GM12878 (cell line): Measurements from ENCODE around the gene PIK3R5. TPM values are rescaled to one million over a fixed set of nuclear protein-coding genes. Genes with fewer than 3 reads are reported as not detected.

Experiments
- ATAC-seq: fragments of 200-7000 bp; cut with Tn5 transposase; 3 replicates; pipeline ENCODE4 v1.9.1; 2020; ENCODE audit warnings: mild to moderate bottlenecking, moderate library complexity
- BruUV-seq: library from RNA; stranded (reverse); fragments of 400-500 nt; replicated peaks from 2 replicates; lab custom pipeline; 2021; lab: Mats Ljungman, UMichigan
- CTCF ChIA-PET: fragments of 300-600 bp; sonication (Branson Sonifier 250); formaldehyde crosslinking; extraction: SDS; loops from one replicate; lab custom pipeline; 2021; ENCODE audit warnings: inconsistent platforms; lab: Yijun Ruan, JAX
- POLR2A ChIA-PET: fragments of 350-600 bp; formaldehyde crosslinking; extraction: SDS; loops from one replicate; lab custom pipeline; 2021; ENCODE audit warnings: inconsistent platforms; lab: Charles Lee
- RAD21 ChIA-PET: fragments of 300-600 bp; sonication (Branson Sonifier 250); formaldehyde crosslinking; loops from one replicate; lab custom pipeline; 2023; ENCODE audit warnings: antibody characterized with exemption; ENCODE audit not compliant: unreplicated experiment; lab: Charles Lee
- SMC1A ChIA-PET: fragments of 300-600 bp; sonication (Branson Sonifier 250); formaldehyde crosslinking; loops from one replicate; lab custom pipeline; 2023; ENCODE audit not compliant: unreplicated experiment, uncharacterized antibody; lab: Charles Lee
- DNase-seq: peaks from one replicate; pipeline ENCODE4 v3.0.0-alpha.2; 2011; ENCODE audit warnings: low read depth, low spot score
- FAIRE-seq: peaks from 3 replicates; lab custom pipeline; 2011; peaks lifted over from hg19 to GRCh38; lab: Jason Lieb, UNC
- H2AFZ ChIP-seq: 2 replicates; pipeline ENCODE4 v1.6.0; 2011; ENCODE audit warnings: low read depth, low read length, control low read depth; ENCODE audit not compliant: control insufficient read depth
- H3K27ac ChIP-seq: 2 replicates; pipeline ENCODE4 v1.5.1; 2011; ENCODE audit warnings: control low read depth; ENCODE audit not compliant: control insufficient read depth, insufficient read depth
- H3K27me3 ChIP-seq, 2 experiments: replicated peaks in 1 of 2; 2 replicates each; pipeline versions ENCODE4 v1.6.0 to v1.6.1; 2011; ENCODE audit warnings: low read length in 1 of 2; ENCODE audit not compliant: control insufficient read depth in 2 of 2, insufficient read depth in 2 of 2
- H3K36me3 ChIP-seq, 2 experiments: 2 replicates each; pipeline ENCODE4 v1.5.1; 2011; ENCODE audit warnings: low read length in 1 of 2; ENCODE audit not compliant: control insufficient read depth in 2 of 2, insufficient read depth in 2 of 2
- H3K4me1 ChIP-seq: 2 replicates; pipeline ENCODE4 v1.6.1; 2011; ENCODE audit warnings: mild to moderate bottlenecking, low read length, moderate library complexity, mixed read lengths; ENCODE audit not compliant: control insufficient read depth, insufficient read depth
- H3K4me2 ChIP-seq: 2 replicates; pipeline ENCODE4 v1.6.0; 2011; ENCODE audit warnings: control low read depth; ENCODE audit not compliant: control insufficient read depth, insufficient read depth
- H3K4me3 ChIP-seq: fragments of 200-600 bp; sonication (generic); 2 replicates; pipeline ENCODE4 v1.5.1; 2016
- H3K79me2 ChIP-seq: 2 replicates; pipeline ENCODE4 v1.6.0; 2011; ENCODE audit warnings: low read length; ENCODE audit not compliant: control insufficient read depth, insufficient read depth
- H3K9ac ChIP-seq: 2 replicates; pipeline ENCODE4 v1.8.0; 2011; ENCODE audit warnings: low read length, control low read depth, mixed read lengths; ENCODE audit not compliant: control insufficient read depth, insufficient read depth
- H3K9me3 ChIP-seq: replicated peaks from 3 replicates; pipeline ENCODE4 v1.5.1; 2011; ENCODE audit warnings: mild to moderate bottlenecking, low read length; ENCODE audit not compliant: control insufficient read depth, insufficient read depth
- H4K20me1 ChIP-seq: 2 replicates; pipeline ENCODE4 v1.6.0; 2011; ENCODE audit not compliant: control insufficient read depth, insufficient read depth
- CEBPB ChIP-seq, 2 experiments: fragments of 150-350 bp in 1 of 2; IDR thresholded peaks; 2 replicates each; pipeline ENCODE4 v1.6.1; 2012 to 2014; ENCODE audit warnings: low read depth in 2 of 2, low read length in 2 of 2, borderline replicate concordance in 1 of 2, inconsistent platforms in 1 of 2
- MLLT1 ChIP-seq: fragments of 450-650 bp; IDR thresholded peaks from 2 replicates; pipeline ENCODE4 v1.6.1; 2016; ENCODE audit warnings: mild to moderate bottlenecking
- MTA2 ChIP-seq: fragments of 450-650 bp; IDR thresholded peaks from 2 replicates; pipeline ENCODE4 v1.6.1; 2016; ENCODE audit warnings: low read depth, mild to moderate bottlenecking, moderate library complexity
- POLR2A ChIP-seq: IDR thresholded peaks from 2 replicates; pipeline ENCODE4 v1.6.1; 2011; ENCODE audit warnings: low read depth, mild to moderate bottlenecking, low read length
- POLR2AphosphoS5 ChIP-seq: IDR thresholded peaks from 2 replicates; pipeline ENCODE4 v1.6.1; 2011; ENCODE audit warnings: mild to moderate bottlenecking, low read length, inconsistent platforms
- SPI1 ChIP-seq: IDR thresholded peaks from 2 replicates; pipeline ENCODE4 v1.6.1; 2011; ENCODE audit warnings: low read depth, mild to moderate bottlenecking, low read length, moderate library complexity, borderline replicate concordance; ENCODE audit not compliant: insufficient read depth
- WRNIP1 ChIP-seq: IDR thresholded peaks from 2 replicates; pipeline ENCODE4 v1.6.1; 2011; ENCODE audit warnings: low read depth, low read length, improper control_type of control experiment, borderline replicate concordance
- WGBS: methylation state at CpG from one replicate; pipeline ENCODE4 v1.1.6; 2016; ENCODE audit warnings: low lambda C conversion rate; ENCODE audit not compliant: insufficient replicate concordance, insufficient coverage; ENCODE audit errors: missing lambda C conversion rate; 5-methylcytosine and 5-hydroxymethylcytosine counted together
- in situ Hi-C: fragments of 300-500 bp; cut with MboI; formaldehyde crosslinking; loops from 9 replicates; pipeline ENCODE4 v1.14.3; 2018; ENCODE audit warnings: mixed read lengths
- intact Hi-C: fragments of 100-400 bp; cut with micrococcal nuclease; formaldehyde crosslinking; loops from one replicate; pipeline ENCODE4 v1.14.2; 2022; ENCODE audit not compliant: unreplicated experiment
- polyA plus RNA-seq, 11 experiments: library from polyadenylated mRNA; depleted of rRNA in 4 of 11; unstranded in 6 of 11; stranded (reverse) in 5 of 11; fragments of >200 nt; fragmentation: Nextera tagmentation in 4 of 11; fragmentation: Illumina TruSeq in 1 of 11; extraction: Ambion mirVana in 4 of 11; extraction: Trizol in 1 of 11; gene quantifications; 1 replicate in 1 of 11; 2 replicates in 10 of 11; pipeline versions ENCODE4 v1.2.1 to v1.2.3, GENCODE V29; 2011 to 2016; ENCODE audit warnings: inconsistent platforms in 2 of 11, missing spikeins in 2 of 11, low read depth in 1 of 11
- total RNA-seq, 4 experiments: library from RNA; depleted of rRNA in 3 of 4; stranded (reverse); fragments of >200 nt in 3 of 4; fragmentation: Illumina TruSeq in 1 of 4; extraction: Trizol in 1 of 4; gene quantifications; 2 replicates each; pipeline versions ENCODE4 v1.2.1 to v1.2.3, GENCODE V29; 2013 to 2021
- TF ChIP-seq, protein P1 (sequence below): fragments of 450-650 bp; IDR thresholded peaks from 2 replicates; pipeline ENCODE4 v1.6.1; 2017; ENCODE audit warnings: borderline replicate concordance
- TF ChIP-seq, protein P2 (sequence below): fragments of 450-650 bp; IDR thresholded peaks from 2 replicates; pipeline ENCODE4 v1.6.1; 2014; ENCODE audit warnings: mild to moderate bottlenecking

PIK3R5 gene
- total and polyA plus RNA-seq, 10 of the 15 experiments (the other 5 are each of a cell fraction or from before 2014, with no cell fraction given), result 9.5 to 50.8 (median 35.5) TPM

DNA sequence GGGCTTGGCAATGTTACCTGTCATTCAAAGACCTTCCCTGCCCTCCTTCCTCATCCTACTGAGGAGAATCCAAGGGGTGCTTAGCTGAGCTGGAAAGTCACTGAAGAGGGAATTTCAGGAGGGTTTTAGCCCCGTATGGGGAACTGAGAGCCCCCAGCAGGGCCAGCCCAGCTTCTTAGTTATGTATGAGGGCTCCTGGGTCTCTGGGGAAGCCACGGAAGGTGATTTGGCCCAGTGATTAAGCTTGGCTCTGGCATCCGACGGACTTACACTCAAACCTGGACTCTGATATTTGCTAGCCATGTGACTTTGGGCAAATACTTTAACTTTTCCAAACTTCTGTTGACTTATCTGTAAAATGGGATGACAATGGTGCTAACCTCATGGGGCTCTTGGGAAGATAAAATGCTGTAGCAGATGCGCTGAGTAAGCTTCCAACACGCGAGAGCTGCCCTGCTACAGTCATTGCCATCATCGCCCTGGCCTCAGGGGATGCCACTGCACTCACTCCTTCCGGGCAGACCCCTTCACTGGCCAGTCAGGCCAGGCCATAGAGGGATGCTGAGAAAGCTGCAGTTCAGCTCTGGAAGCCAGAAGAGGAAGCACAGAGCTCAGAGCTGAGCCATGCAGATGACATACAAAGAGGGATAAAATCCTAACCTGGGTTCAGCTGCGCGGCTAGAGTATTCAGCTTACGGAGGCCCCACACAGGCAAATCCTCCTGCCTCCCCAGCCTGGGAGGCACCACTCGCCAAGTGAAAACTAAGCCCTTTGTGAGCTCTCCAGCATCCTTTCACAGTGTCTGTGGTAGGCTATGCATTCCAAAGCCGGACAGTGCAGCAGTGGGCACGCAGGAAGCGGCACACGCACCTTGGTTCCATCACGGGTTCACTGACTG is 53.2 kb downstream of the PIK3R5 start:
- no peak overlapping the region for H3K4me3 ChIP-seq
- no peaks in the 10 kb centered on the region for H3K27me3 ChIP-seq
- FAIRE-seq (no peak), DNase-seq (no peak), ATAC-seq (peak; percentile 10; the same call in 1 of the 3 replicates)
- H3K9me3 ChIP-seq, result no peaks in the 10 kb centered on the region
- WGBS, result 68% methylated on average over 18 of the region's 18 CpGs
- no peak overlapping the region for H3K27ac ChIP-seq
- BruUV-seq, result no TSS peak
- peaks cover 23% of the 10 kb centered on the region for H3K79me2 ChIP-seq
- ChIA-PET POLR2A (interaction anchor here (0.7 to 2.6 kb wide), 4 partner anchors 9 to 51 kb away, joined by 3 to 14 read pairs (median 6); no protein-coding TSS in a partner anchor), CTCF (interaction anchor here (0.7 to 6.2 kb wide), 5 partner anchors 12 to 85 kb away, joined by 3 to 45 read pairs (median 5); no protein-coding TSS in a partner anchor), SMC1A (interaction anchor here (0.9 to 6.2 kb wide), 11 partner anchors 9 to 86 kb away, joined by 3 to 40 read pairs (median 5); no protein-coding TSS in a partner anchor), RAD21 (interaction anchor here (0.7 to 5.5 kb wide), 5 partner anchors 12 to 86 kb away, joined by 3 to 40 read pairs (median 4); no protein-coding TSS in a partner anchor)
- no peaks in the 10 kb centered on the region for H4K20me1 ChIP-seq
- no peak overlapping the region for H3K4me2 ChIP-seq
- intact Hi-C loops, result no loop called here
- no peak overlapping the region for H2AFZ ChIP-seq
- in situ Hi-C loops, result no loop called here
- peaks cover 28 to 34% of the 10 kb centered on the region in 2 experiments; a peak in 3 of 4 replicates for H3K36me3 ChIP-seq
- H3K9ac ChIP-seq, result no peak overlapping the region
- peaks cover 38% of the 10 kb centered on the region for H3K4me1 ChIP-seq
- TF ChIP-seq WRNIP1 (no peak), SPI1 (peak; percentile 44; the same call in 1 of the 2 replicates), MTA2 (no peak), MLLT1 (no peak), CEBPB (IDR thresholded peaks at IDR 0.05; ENCODE audit: borderline replicate concordance in 1 of 2, low read depth in 2 of 2, low read length in 2 of 2) (no peak), POLR2AphosphoS5 (0 out of 2 replicates have a peak, but pooled peaks have one; percentile 9), POLR2A (0 out of 2 replicates have a peak, but pooled peaks have one; percentile 39)
- TF ChIP-seq, protein P1, sequence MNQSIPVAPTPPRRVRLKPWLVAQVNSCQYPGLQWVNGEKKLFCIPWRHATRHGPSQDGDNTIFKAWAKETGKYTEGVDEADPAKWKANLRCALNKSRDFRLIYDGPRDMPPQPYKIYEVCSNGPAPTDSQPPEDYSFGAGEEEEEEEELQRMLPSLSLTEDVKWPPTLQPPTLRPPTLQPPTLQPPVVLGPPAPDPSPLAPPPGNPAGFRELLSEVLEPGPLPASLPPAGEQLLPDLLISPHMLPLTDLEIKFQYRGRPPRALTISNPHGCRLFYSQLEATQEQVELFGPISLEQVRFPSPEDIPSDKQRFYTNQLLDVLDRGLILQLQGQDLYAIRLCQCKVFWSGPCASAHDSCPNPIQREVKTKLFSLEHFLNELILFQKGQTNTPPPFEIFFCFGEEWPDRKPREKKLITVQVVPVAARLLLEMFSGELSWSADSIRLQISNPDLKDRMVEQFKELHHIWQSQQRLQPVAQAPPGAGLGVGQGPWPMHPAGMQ, result no peak
- TF ChIP-seq, protein P2, sequence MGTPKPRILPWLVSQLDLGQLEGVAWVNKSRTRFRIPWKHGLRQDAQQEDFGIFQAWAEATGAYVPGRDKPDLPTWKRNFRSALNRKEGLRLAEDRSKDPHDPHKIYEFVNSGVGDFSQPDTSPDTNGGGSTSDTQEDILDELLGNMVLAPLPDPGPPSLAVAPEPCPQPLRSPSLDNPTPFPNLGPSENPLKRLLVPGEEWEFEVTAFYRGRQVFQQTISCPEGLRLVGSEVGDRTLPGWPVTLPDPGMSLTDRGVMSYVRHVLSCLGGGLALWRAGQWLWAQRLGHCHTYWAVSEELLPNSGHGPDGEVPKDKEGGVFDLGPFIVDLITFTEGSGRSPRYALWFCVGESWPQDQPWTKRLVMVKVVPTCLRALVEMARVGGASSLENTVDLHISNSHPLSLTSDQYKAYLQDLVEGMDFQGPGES, result no peak
